Stomach (tissue), 9 donors: ENCODE data around the gene CEP55. TPM values are rescaled to one million over a fixed set of nuclear protein-coding genes. Genes with fewer than 3 reads are reported as not detected.

Experiments
- DNase-seq, 2 donors: peaks; one replicate each; pipeline versions ENCODE4 v3.0.0 to v3.0.0-alpha.2; 2013 to 2019
- H3K27ac ChIP-seq, 5 donors: fragments of 200-600 bp in 4 of 5; sonication (generic) in 4 of 5; one replicate each; pipeline ENCODE4 v1.5.1; 2013 to 2019; ENCODE audit warnings: mild to moderate bottlenecking in 1 of 5, moderate library complexity in 1 of 5
- H3K27me3 ChIP-seq, 3 donors: fragments of 200-600 bp; sonication (generic); one replicate each; pipeline ENCODE4 v1.5.1; 2017 to 2019; ENCODE audit warnings: mixed run types in 1 of 3
- H3K36me3 ChIP-seq, 4 donors: fragments of 200-600 bp; sonication (generic); 1 replicate in 3 of 4; 2 replicates in 1 of 4; pipeline ENCODE4 v1.5.1; 2016 to 2019
- H3K4me1 ChIP-seq, 4 donors: fragments of 200-600 bp; sonication (generic); one replicate each; pipeline ENCODE4 v1.5.1; 2016 to 2019
- H3K4me3 ChIP-seq, 4 donors: fragments of 200-600 bp; sonication (generic) in 3 of 4; one replicate each; pipeline ENCODE4 v1.5.1; 2016 to 2019; ENCODE audit warnings: mild to moderate bottlenecking in 1 of 4
- H3K9me3 ChIP-seq, 4 donors: fragments of 200-600 bp; sonication (generic); one replicate each; pipeline ENCODE4 v1.5.1; 2016 to 2019
- CTCF ChIP-seq, 7 experiments: fragments of 450-650 bp in 4 of 7; fragments of 200-600 bp in 3 of 7; sonication (generic) in 3 of 7; IDR thresholded peaks; one replicate each; pipeline ENCODE4 v1.5.1; 2016 to 2019; ENCODE audit warnings: antibody characterized with exemption in 7 of 7, control low read depth in 2 of 7, mild to moderate bottlenecking in 1 of 7
- EP300 ChIP-seq: sonication (generic); formaldehyde crosslinking; IDR thresholded peaks from one replicate; pipeline ENCODE4 v1.6.1; 2017; ENCODE audit warnings: antibody characterized with exemption
- POLR2A ChIP-seq, 4 donors: fragments of 450-650 bp; IDR thresholded peaks; one replicate each; pipeline ENCODE4 v1.6.1; 2016; ENCODE audit warnings: antibody characterized with exemption in 4 of 4, control low read depth in 2 of 4, mild to moderate bottlenecking in 1 of 4, moderate library complexity in 1 of 4
- POLR2AphosphoS5 ChIP-seq, 3 donors: sonication (generic); formaldehyde crosslinking; IDR thresholded peaks; one replicate each; pipeline ENCODE4 v1.6.1; 2016; ENCODE audit warnings: antibody characterized with exemption in 3 of 3
- WGBS, 5 donors: extraction: QIAGEN DNeasy Blood & Tissue Kit in 3 of 5; methylation state at CpG; one replicate each; pipeline versions ENCODE4 v1.1.5 to v1.1.7; 2013 to 2018; 5-methylcytosine and 5-hydroxymethylcytosine counted together
- intact Hi-C: fragments of 100-400 bp; cut with DNase I; formaldehyde crosslinking; loops from one replicate; pipeline ENCODE4 v1.15.1; 2023; ENCODE audit warnings: low total_unique reads
- polyA plus RNA-seq, 3 donors: library from polyadenylated mRNA; stranded (reverse); fragments of 200-250 nt; gene quantifications; one replicate each; pipeline ENCODE4 v1.2.3, GENCODE V29; 2013
- total RNA-seq, 5 donors: library from RNA; depleted of rRNA; stranded (reverse); fragments of >200 nt; gene quantifications; one replicate each; pipeline versions ENCODE4 v1.1.0 to v1.2.3, GENCODE V29; 2014 to 2016
- donor health status: healthy with polysubstance abuse.
- donor health status: Bipolar disorder and iron deficiency.
- donor health status: healthy.

The CEP55 gene
- total and polyA plus RNA-seq, 8 donors: 0.58 to 7.2 (median 3.1) TPM; not detected in 1

- Histone ChIP-seq H3K27ac (peak overlapping the region in 4 of 5 donors; percentile 94), H3K27me3 (no peaks in the 10 kb centered on the region), H3K9me3 (no peaks in the 10 kb centered on the region), H3K4me1 (peaks cover 56 to 88% (median 76%) of the 10 kb centered on the region in 4 donors), H3K4me3 (no peak overlapping the region), H3K36me3 (peaks cover 0 to 5% (median 1%) of the 10 kb centered on the region in 4 donors)
- TF ChIP-seq CTCF (IDR thresholded peaks at IDR 0.05): no peak
- TF ChIP-seq POLR2A (IDR thresholded peaks at IDR 0.05): no peak
- no peak for TF ChIP-seq EP300
- TF ChIP-seq POLR2AphosphoS5 (IDR thresholded peaks at IDR 0.05): no peak
- intact Hi-C loops: no loop called here
- DNase-seq: no peak
- 53 to 70% (median 58%) methylated on average over 4 of the region's 4 CpGs for WGBS, 5 donors
These were observed 35.2 kb upstream of the CEP55 start for GRCh38 chr10:93461109-93461806.

DNA sequence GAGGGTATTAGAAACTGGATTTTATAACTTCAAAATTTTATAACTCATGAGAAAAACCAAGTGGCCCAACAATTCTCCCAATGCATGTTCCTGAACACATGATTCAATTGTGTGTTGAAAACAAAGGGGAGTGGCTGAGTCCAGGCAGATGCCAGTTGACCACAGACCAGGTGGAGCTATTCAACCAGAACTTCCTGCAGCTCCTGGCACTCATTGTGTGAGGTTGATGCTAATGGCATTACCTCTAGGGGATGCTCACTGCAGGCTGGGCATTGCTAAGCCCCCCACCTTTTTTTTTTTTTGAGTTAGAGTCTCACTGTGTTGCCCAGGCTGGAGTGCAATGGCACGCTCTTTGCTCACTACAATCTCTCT, 34.6 kb upstream of the CEP55 start:
- peak; percentile 48 to 63 for DNase-seq
- 89 to 100% (median 97%) methylated on average over 1 of the region's 1 CpG for WGBS, 5 donors
- no peak overlapping the region for H3K4me3 ChIP-seq
- intact Hi-C loops: no loop called here
- peak overlapping the region in 4 of 5 donors; percentile 94 for H3K27ac ChIP-seq
- no peaks in the 10 kb centered on the region for H3K36me3 ChIP-seq
- H3K4me1 ChIP-seq: peaks cover 60 to 93% (median 81%) of the 10 kb centered on the region in 4 donors
- no peaks in the 10 kb centered on the region for H3K9me3 ChIP-seq
- TF ChIP-seq POLR2AphosphoS5 (IDR thresholded peaks at IDR 0.05) (peak in 1 of 3 donors; percentile 31), EP300 (no peak), POLR2A (IDR thresholded peaks at IDR 0.05) (no peak)
- no peaks in the 10 kb centered on the region for H3K27me3 ChIP-seq

DNA sequence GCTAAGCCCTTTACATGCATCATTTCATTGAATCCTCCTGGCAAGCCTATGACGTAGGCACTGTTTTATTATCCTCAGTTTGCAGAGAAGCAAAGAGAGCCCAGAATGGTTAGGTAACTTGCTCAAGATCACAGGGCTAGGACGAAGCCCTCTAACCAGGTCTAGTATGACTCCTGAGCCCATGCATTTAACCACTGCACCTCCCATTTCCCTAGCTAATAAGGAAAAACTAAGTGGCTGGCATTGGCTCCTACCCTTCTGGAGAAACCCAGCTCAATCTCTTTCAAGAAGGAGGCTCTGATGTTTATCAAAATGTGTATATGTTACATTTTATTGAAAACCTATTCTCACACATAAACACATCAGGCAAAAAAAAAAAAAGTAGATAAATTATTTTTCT, 34.0 kb upstream of the CEP55 start:
- WGBS, 5 donors: 22 to 72% (median 46%) methylated on average over 2 of the region's 2 CpGs
- Histone ChIP-seq H3K9me3 (no peaks in the 10 kb centered on the region), H3K36me3 (no peaks in the 10 kb centered on the region), H3K27me3 (no peaks in the 10 kb centered on the region), H3K27ac (peak overlapping the region in 4 of 5 donors; percentile 94), H3K4me3 (no peak overlapping the region), H3K4me1 (peaks cover 60 to 91% (median 81%) of the 10 kb centered on the region in 4 donors)
- intact Hi-C loops: no loop called here
- DNase-seq: no peak
- TF ChIP-seq EP300 (no peak), POLR2AphosphoS5 (IDR thresholded peaks at IDR 0.05) (no peak), CTCF (IDR thresholded peaks at IDR 0.05) (no peak), POLR2A (IDR thresholded peaks at IDR 0.05) (no peak)

- DNase-seq: no peak
- H3K4me1 ChIP-seq: peaks cover 58 to 86% (median 76%) of the 10 kb centered on the region in 4 donors
These were observed 33.5 kb upstream of the CEP55 start for GRCh38 chr10:93462881-93463280.

More at GRCh38 chr10:93462881-93463280, 33.5 kb upstream of the CEP55 start:
- Histone ChIP-seq H3K9me3 (no peaks in the 10 kb centered on the region), H3K4me3 (no peak overlapping the region), H3K36me3 (no peaks in the 10 kb centered on the region), H3K27ac (peak overlapping the region; percentile 18 to 94 (median 94)), H3K27me3 (no peaks in the 10 kb centered on the region)
- intact Hi-C loops: no loop called here
- TF ChIP-seq EP300: no peak
- TF ChIP-seq POLR2A (IDR thresholded peaks at IDR 0.05): no peak
- no peak for TF ChIP-seq CTCF (IDR thresholded peaks at IDR 0.05)
- TF ChIP-seq POLR2AphosphoS5 (IDR thresholded peaks at IDR 0.05): peak in 1 of 3 donors; percentile 53
- 39 to 59% (median 49%) methylated on average over 9 of the region's 9 CpGs for WGBS, 5 donors
